ENCODE data around the gene KLK10.

KLK10 gene

GRCh38 chr19:51019544-51019925 lies at the start of gene KLK10:
Gene KLK10 (minus strand): TSS chr19:51019709. CDS start chr19:51019130, 579 bp downstream.
- no peak for DNase-seq

- no peak for DNase-seq
These were observed 47.1 kb upstream of the KLK10 start for GRCh38 chr19:51066393-51067186.

- DNase-seq: no peak
These were observed 45.9 kb upstream of the KLK10 start for GRCh38 chr19:51065221-51065960.

GRCh38 chr19:51064534-51065220 lies 45.2 kb upstream of the KLK10 start, which contains the start of gene KLK13:
Gene KLK13 (minus strand): TSS chr19:51065092. CDS start chr19:51065067, 25 bp downstream.
- DNase-seq: no peak

- DNase-seq: no peak
These were observed 44.2 kb upstream of the KLK10 start for GRCh38 chr19:51063664-51064063.

GRCh38 chr19:51060973-51061372 lies 41.5 kb upstream of the KLK10 start:
- no peak for DNase-seq

- no peak for DNase-seq
These were observed 40.8 kb upstream of the KLK10 start for GRCh38 chr19:51060336-51060735.

- no peak for DNase-seq
These were observed 40.2 kb upstream of the KLK10 start for GRCh38 chr19:51059715-51060114.

GRCh38 chr19:51055866-51056265 lies 36.4 kb upstream of the KLK10 start:
- DNase-seq: no peak

GRCh38 chr19:51047031-51047335 lies 27.5 kb upstream of the KLK10 start:
- no peak for DNase-seq

GRCh38 chr19:51044327-51044726 lies 24.8 kb upstream of the KLK10 start:
- no peak for DNase-seq

GRCh38 chr19:51043497-51043896 lies 24.0 kb upstream of the KLK10 start:
- no peak for DNase-seq

GRCh38 chr19:51040151-51040550 lies 20.6 kb upstream of the KLK10 start:
- no peak for DNase-seq

GRCh38 chr19:51036519-51036918 lies 17.0 kb upstream of the KLK10 start:
- DNase-seq: no peak

- DNase-seq: no peak
These were observed 15.2 kb upstream of the KLK10 start, which contains the start of gene KLK12 for GRCh38 chr19:51034704-51035103. Gene KLK12 (minus strand): TSS chr19:51035002. CDS start chr19:51034621, 381 bp downstream.

- no peak for DNase-seq
These were observed 12.3 kb upstream of the KLK10 start for GRCh38 chr19:51031880-51032225.

- DNase-seq: no peak
These were observed 11.8 kb upstream of the KLK10 start for GRCh38 chr19:51031220-51031879.

GRCh38 chr19:51030631-51031030 lies 11.1 kb upstream of the KLK10 start:
- no peak for DNase-seq

GRCh38 chr19:51029718-51030117 lies 10.2 kb upstream of the KLK10 start:
- DNase-seq: no peak

GRCh38 chr19:51027873-51028272 lies 8.4 kb upstream of the KLK10 start:
- no peak for DNase-seq

- no peak for DNase-seq
These were observed 7.8 kb upstream of the KLK10 start for GRCh38 chr19:51027126-51027806.

GRCh38 chr19:51026554-51026831 lies 7.0 kb upstream of the KLK10 start, which contains the start of gene KLK11:
Gene KLK11 (minus strand): TSS chr19:51026616. CDS start chr19:51025631, 985 bp downstream.
- DNase-seq: no peak
